ENCODE measurements around the gene SNED1.

Gene SNED1

DNA sequence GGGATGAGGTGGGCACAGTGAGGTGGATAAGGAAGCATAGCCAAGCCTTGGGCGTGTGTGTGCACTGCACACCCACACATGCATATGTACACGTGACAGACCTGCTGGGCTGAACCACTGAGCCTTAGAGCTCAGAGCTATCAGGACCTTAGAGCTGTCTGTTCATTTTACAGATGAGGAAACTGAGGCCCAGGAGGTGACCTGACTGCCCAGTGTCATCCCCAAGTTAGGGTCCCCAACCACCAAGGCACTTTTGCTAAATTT lies 8.2 kb upstream of the SNED1 start:
- Histone ChIP-seq H3K9me3 (ENCODE audit: control insufficient read depth, insufficient read depth, low read length) (no peaks in the 10 kb centered on the region), H3K27ac (ENCODE audit: low read depth, low read length) (no peak overlapping the region), H4K20me1 (ENCODE audit: control insufficient read depth, insufficient read depth, low read depth, low read length) (no peaks in the 10 kb centered on the region), H3K4me1 (ENCODE audit: control insufficient read depth, low read length) (peaks cover 12% of the 10 kb centered on the region), H3K36me3 (ENCODE audit: control insufficient read depth, low read length) (no peaks in the 10 kb centered on the region), H3K79me2 (ENCODE audit: control insufficient read depth, low read length) (no peaks in the 10 kb centered on the region), H3K9me2 (replicated peaks; ENCODE audit: control insufficient read depth, low read length) (no peaks in the 10 kb centered on the region), H3K4me2 (ENCODE audit: low read length) (no peak overlapping the region), H3F3A (ENCODE audit: control insufficient read depth, insufficient read depth) (no peaks in the 10 kb centered on the region), H3K4me3 (ENCODE audit: low read length) (no peak overlapping the region), H3K27me3 (ENCODE audit: control insufficient read depth, low read length) (no peaks in the 10 kb centered on the region)
- TF ChIP-seq EZH2phosphoT487 (IDR thresholded peaks at IDR 0.05; ENCODE audit: borderline replicate concordance, low read length) (no peak), CTCF (IDR thresholded peaks at IDR 0.05; ENCODE audit: low read depth, low read length, poor library complexity, severe bottlenecking) (no peak)

GRCh38 chr2:240990726-240991377 lies 7.6 kb upstream of the SNED1 start:
- peaks cover 12% of the 10 kb centered on the region for H3K4me1 ChIP-seq (ENCODE audit: control insufficient read depth, low read length)

GRCh38 chr2:240991378-240992263 lies 6.8 kb upstream of the SNED1 start:
- no peak for TF ChIP-seq EZH2phosphoT487 (IDR thresholded peaks at IDR 0.05; ENCODE audit: borderline replicate concordance, low read length)
- no peak for TF ChIP-seq CTCF (IDR thresholded peaks at IDR 0.05; ENCODE audit: low read depth, low read length, poor library complexity, severe bottlenecking)
- no peaks in the 10 kb centered on the region for H3F3A ChIP-seq (ENCODE audit: control insufficient read depth, insufficient read depth)
- no peaks in the 10 kb centered on the region for H3K27me3 ChIP-seq (ENCODE audit: control insufficient read depth, low read length)
- no peaks in the 10 kb centered on the region for H4K20me1 ChIP-seq (ENCODE audit: control insufficient read depth, insufficient read depth, low read depth, low read length)
- H3K4me2 ChIP-seq (ENCODE audit: low read length): no peak overlapping the region
- H3K79me2 ChIP-seq (ENCODE audit: control insufficient read depth, low read length): no peaks in the 10 kb centered on the region
- H3K9me2 ChIP-seq (replicated peaks; ENCODE audit: control insufficient read depth, low read length): no peaks in the 10 kb centered on the region
- no peak overlapping the region for H3K27ac ChIP-seq (ENCODE audit: low read depth, low read length)
- no peak overlapping the region for H3K4me3 ChIP-seq (ENCODE audit: low read length)
- no peaks in the 10 kb centered on the region for H3K36me3 ChIP-seq (ENCODE audit: control insufficient read depth, low read length)
- peaks cover 12% of the 10 kb centered on the region for H3K4me1 ChIP-seq (ENCODE audit: control insufficient read depth, low read length)
- no peaks in the 10 kb centered on the region for H3K9me3 ChIP-seq (ENCODE audit: control insufficient read depth, insufficient read depth, low read length)

More at GRCh38 chr2:240990726-240991377, 7.6 kb upstream of the SNED1 start:
- no peaks in the 10 kb centered on the region for H4K20me1 ChIP-seq (ENCODE audit: control insufficient read depth, insufficient read depth, low read depth, low read length)
- no peak overlapping the region for H3K27ac ChIP-seq (ENCODE audit: low read depth, low read length)
- no peaks in the 10 kb centered on the region for H3F3A ChIP-seq (ENCODE audit: control insufficient read depth, insufficient read depth)
- H3K4me2 ChIP-seq (ENCODE audit: low read length): no peak overlapping the region
- no peaks in the 10 kb centered on the region for H3K9me3 ChIP-seq (ENCODE audit: control insufficient read depth, insufficient read depth, low read length)
- TF ChIP-seq EZH2phosphoT487 (IDR thresholded peaks at IDR 0.05; ENCODE audit: borderline replicate concordance, low read length): no peak
- no peak for TF ChIP-seq CTCF (IDR thresholded peaks at IDR 0.05; ENCODE audit: low read depth, low read length, poor library complexity, severe bottlenecking)
- no peaks in the 10 kb centered on the region for H3K9me2 ChIP-seq (replicated peaks; ENCODE audit: control insufficient read depth, low read length)
- no peaks in the 10 kb centered on the region for H3K36me3 ChIP-seq (ENCODE audit: control insufficient read depth, low read length)
- H3K27me3 ChIP-seq (ENCODE audit: control insufficient read depth, low read length): no peaks in the 10 kb centered on the region
- no peaks in the 10 kb centered on the region for H3K79me2 ChIP-seq (ENCODE audit: control insufficient read depth, low read length)
- no peak overlapping the region for H3K4me3 ChIP-seq (ENCODE audit: low read length)

Data from DOHH2 (cell line).